ENCODE data around the gene SH3BP1. TPM values are rescaled to one million over a fixed set of nuclear protein-coding genes. Genes with fewer than 3 reads are reported as not detected.
A peak's percentile ranks its signal among the peaks of the same experiment; 100 is the strongest.

Gene SH3BP1
- total and polyA plus RNA-seq, 2 of the 8 experiments (the other 6 are each of a cell fraction or from before 2014, with no cell fraction given): 23.9 to 40.3 TPM

- TF ChIP-seq ASH2L (IDR thresholded peaks at IDR 0.05; ENCODE audit: low read length) (peak; percentile 68), HDAC2 (IDR thresholded peaks at IDR 0.05; ENCODE audit: borderline replicate concordance in 1 of 2, low read depth in 2 of 2, low read length in 2 of 2) (0 out of 4 replicates have a peak, but pooled peaks of 1 of the 2 experiments have one; percentile 51), EP300 (IDR thresholded peaks at IDR 0.05; ENCODE audit: borderline replicate concordance in 1 of 2, low read depth in 2 of 2, low read length in 2 of 2) (0 out of 3 replicates have a peak, but pooled peaks of 1 of the 2 experiments have one; percentile 27), E2F6 (IDR thresholded peaks at IDR 0.05) (peak; percentile 99), CREB1 (IDR thresholded peaks at IDR 0.05) (peak; percentile 68; the same call in 1 of the 2 replicates), CHD2 (IDR thresholded peaks at IDR 0.05; ENCODE audit: low read length) (no peak)
- TF ChIP-seq, protein P1, sequence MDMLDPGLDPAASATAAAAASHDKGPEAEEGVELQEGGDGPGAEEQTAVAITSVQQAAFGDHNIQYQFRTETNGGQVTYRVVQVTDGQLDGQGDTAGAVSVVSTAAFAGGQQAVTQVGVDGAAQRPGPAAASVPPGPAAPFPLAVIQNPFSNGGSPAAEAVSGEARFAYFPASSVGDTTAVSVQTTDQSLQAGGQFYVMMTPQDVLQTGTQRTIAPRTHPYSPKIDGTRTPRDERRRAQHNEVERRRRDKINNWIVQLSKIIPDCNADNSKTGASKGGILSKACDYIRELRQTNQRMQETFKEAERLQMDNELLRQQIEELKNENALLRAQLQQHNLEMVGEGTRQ (IDR thresholded peaks at IDR 0.05; ENCODE audit: low read length): no peak
These were observed 37.4 kb downstream of the SH3BP1 start (continued) for GRCh38 chr22:37676736-37677492.

Measured in H1 (cell line).